Peyer's patch (tissue), 4 donors: ENCODE results near the gene DHX8.

ENCODE experiments used
- CTCF ChIP-seq, 6 experiments: fragments of 450-650 bp in 4 of 6; fragments of 200-600 bp in 2 of 6; sonication (generic) in 1 of 6; IDR thresholded peaks; one replicate each; pipeline ENCODE4 v1.5.1; 2017 to 2019; ENCODE audit warnings: antibody characterized with exemption in 6 of 6, mild to moderate bottlenecking in 3 of 6, moderate library complexity in 1 of 6
- POLR2A ChIP-seq, 2 donors: fragments of 450-650 bp; IDR thresholded peaks; one replicate each; pipeline ENCODE4 v1.5.1; 2017; ENCODE audit warnings: antibody characterized with exemption in 2 of 2, mild to moderate bottlenecking in 2 of 2, moderate library complexity in 2 of 2

DNA sequence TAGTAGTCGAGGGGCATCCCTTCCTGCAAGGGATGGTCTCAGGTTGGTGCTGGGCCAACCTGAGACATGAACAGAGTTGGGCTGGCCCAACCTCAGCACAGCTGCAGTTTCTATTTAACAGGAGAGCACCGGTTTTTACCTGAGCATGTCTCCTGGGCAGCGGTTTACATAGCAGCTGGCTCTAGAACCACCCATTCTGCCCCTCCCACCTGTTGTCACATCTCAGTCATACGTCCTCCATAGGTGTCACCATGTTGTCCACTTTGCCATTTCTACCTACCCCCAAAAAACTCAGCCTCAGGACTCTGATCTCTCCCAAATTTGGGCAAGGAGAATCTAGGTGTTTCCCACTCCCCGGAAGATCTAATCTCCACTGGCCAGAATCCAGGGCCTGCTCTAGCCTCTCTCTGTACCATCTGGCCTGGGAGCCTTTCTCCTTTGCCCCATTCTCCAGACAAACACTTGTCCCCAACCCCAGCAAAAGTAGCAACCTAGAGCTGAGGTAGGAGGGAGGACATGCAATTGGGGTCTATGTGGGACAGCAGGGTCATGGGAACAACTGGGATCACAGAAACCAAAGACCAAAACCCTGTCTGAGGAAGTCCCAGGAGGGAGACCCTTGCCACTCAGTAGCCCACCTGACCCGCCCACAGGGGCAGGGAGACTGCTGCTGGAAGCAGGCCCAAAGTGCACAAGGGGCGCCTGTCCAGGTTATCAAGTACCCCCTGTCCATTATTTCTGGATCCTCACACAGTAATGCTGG is 43.3 kb downstream of the DHX8 start:
- TF ChIP-seq CTCF (IDR thresholded peaks at IDR 0.05) (no peak), POLR2A (IDR thresholded peaks at IDR 0.05) (no peak)
